BE2C (cell line): Measurements from ENCODE around the gene SLC7A6OS.

ENCODE experiments used
- DNase-seq: peaks from one replicate; pipeline ENCODE4 v3.0.0-alpha.2; 2020
- H3K27me3 ChIP-seq: fragments of 250-450 bp; sonication (Bioruptor Pico); 2 replicates; pipeline ENCODE4 v1.5.1; 2020; ENCODE audit warnings: mild to moderate bottlenecking
- H3K36me3 ChIP-seq: fragments of 250-450 bp; sonication (Bioruptor Pico); 2 replicates; pipeline ENCODE4 v1.5.1; 2020; ENCODE audit warnings: mild to moderate bottlenecking
- H3K4me1 ChIP-seq: fragments of 250-450 bp; sonication (Bioruptor Pico); 2 replicates; pipeline ENCODE4 v1.5.1; 2020
- H3K4me3 ChIP-seq: 2 replicates; pipeline ENCODE4 v1.5.1; 2011; ENCODE audit warnings: low read depth, low read length
- H3K9me3 ChIP-seq: fragments of 250-450 bp; sonication (Bioruptor Pico); 2 replicates; pipeline ENCODE4 v1.5.1; 2020
- CTCF ChIP-seq: IDR thresholded peaks from 2 replicates; pipeline ENCODE4 v1.5.1; 2012; ENCODE audit warnings: mild to moderate bottlenecking, low read depth, low read length

Gene SLC7A6OS

DNA sequence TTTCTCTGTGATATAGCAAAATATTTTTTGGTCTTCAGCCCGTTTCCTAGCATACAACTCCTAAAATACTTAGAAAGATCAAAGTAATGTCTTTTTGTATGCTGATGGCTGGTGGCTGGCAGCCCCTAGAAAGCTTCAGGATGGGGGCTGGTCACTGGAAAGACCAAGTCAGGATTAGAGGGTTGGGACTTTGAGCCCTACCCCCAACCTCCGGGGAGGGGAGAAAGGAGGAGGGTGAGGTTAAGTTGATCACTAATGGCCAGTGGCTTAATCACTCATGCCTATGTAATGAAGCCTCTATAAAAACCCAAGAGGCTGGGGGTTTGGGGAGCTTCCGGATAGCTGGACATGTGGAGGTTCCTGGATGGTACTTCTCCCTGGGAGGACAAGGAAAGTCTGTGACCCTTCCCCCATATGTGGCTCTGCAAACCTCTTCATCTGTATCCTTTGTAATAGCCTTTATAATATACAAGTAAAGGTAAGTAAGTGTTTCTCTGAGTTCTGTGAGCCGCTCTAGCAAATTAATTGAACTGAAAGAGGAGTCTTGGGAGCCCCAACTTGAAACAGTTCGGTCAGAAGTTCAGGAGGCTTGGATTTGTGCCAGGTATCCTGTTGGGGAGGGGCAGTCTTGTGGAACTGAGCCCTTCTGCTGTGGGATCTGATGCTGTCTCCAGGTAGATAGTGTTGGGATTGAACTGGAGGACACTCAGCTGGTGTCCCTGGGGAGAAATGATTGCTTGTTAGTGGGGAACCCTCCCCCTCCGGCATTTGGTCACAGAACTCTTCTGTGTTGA, 42.9 kb downstream of the SLC7A6OS start:
- no peak for TF ChIP-seq CTCF
- Histone ChIP-seq H3K27me3 (no peaks in the 10 kb centered on the region), H3K4me1 (peaks cover 6% of the 10 kb centered on the region; the same call in 1 of the 2 replicates), H3K4me3 (no peak overlapping the region), H3K36me3 (peaks cover 18% of the 10 kb centered on the region), H3K9me3 (no peaks in the 10 kb centered on the region)
- DNase-seq = no peak

DNA sequence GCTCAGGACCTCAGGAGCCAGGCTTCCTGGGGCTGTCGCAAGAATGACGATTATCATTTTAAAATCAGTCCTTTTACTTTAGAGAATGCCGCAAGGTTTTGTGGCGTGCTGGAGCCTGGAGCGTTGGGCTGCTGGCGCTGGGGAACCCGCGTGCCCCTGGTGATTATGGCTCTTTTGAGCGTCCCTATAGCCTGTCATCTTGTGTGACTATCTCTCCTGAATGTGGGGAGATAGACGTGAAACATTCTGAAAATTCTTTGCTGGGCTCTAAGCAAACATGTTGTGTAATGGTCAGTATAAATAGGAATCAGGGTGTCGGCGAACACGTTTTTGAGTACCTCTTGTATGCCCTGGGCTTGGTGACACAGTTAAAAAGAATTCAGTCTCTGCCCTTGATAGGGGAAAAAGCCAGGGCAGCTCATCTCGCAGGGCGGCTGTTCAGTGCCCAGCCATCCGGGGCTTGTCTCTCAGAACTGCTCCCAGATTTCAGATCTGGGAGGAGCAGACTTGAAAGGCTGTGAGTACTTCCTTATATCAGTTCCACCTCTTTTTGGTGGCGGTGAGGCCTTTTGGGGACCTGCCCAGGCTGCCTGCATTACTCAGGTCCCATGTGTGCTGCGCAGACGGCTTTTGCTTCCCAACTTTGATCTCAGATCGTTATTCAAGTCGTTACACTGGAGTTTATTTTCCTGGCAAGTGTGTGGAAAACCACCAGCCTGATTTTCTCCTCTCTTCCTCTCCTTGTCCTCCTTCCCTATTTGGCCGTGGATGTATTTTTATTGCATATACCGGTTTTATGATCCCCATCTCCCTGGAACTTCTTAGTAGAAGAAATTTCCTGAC, 45.4 kb downstream of the SLC7A6OS start:
- Histone ChIP-seq H3K27me3 (no peaks in the 10 kb centered on the region), H3K9me3 (no peaks in the 10 kb centered on the region), H3K4me3 (peak overlapping the region; percentile 93), H3K4me1 (peaks cover 6% of the 10 kb centered on the region; the same call in 1 of the 2 replicates), H3K36me3 (peaks cover 12% of the 10 kb centered on the region; the same call in 1 of the 2 replicates)
- 0 out of 2 replicates have a peak, but pooled peaks have one; percentile 0 for TF ChIP-seq CTCF
- DNase-seq = peak; percentile 36

GRCh38 chr16:68264128-68265077, 46.3 kb downstream of the SLC7A6OS start, which contains the start of gene SLC7A6:
Gene SLC7A6, plus strand, starts transcription at chr16:68264526. Its CDS starts 10,201 bp downstream, at chr16:68274727.
- peak; percentile 63 for TF ChIP-seq CTCF
- H3K27me3 ChIP-seq = no peaks in the 10 kb centered on the region
- peak within 1 kb of the TSS; percentile 93 for H3K4me3 ChIP-seq
- peaks cover 9% of the 10 kb centered on the region; the same call in 1 of the 2 replicates for H3K36me3 ChIP-seq
- peak; percentile 90 for DNase-seq
- peaks cover 6% of the 10 kb centered on the region; the same call in 1 of the 2 replicates for H3K4me1 ChIP-seq
- no peaks in the 10 kb centered on the region for H3K9me3 ChIP-seq

DNA sequence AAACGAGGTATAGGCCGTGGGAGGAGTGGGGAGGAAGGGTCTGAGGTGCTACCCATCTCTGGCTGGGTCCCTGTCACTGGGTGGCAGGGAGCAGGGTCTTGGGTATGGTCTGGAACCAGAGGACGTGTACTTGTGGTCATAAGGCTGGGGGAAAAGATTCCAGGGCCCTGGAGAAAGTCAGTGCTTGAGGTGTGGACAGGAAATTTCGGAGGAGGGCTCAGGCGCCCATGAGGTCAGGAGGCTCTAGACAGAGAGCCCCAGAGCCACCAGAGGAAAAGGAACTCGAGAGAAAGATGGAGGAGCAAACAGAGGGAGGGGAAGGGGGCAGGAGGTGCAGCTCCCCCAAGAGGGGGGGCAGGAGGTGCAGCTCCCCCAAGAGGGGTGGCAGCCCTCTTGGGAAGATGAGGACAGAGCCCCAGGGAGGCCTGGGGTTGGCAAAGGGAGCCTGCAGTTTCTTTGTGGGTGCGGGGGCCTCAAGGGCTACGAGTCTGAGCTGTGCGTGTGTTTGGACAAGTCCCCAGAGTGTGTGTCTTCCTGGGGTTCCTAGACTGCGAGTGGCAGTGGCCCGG, 47.1 kb downstream of the SLC7A6OS start:
- H3K4me3 ChIP-seq = peak overlapping the region; percentile 93
- H3K9me3 ChIP-seq = no peaks in the 10 kb centered on the region
- no peak for DNase-seq
- H3K4me1 ChIP-seq = peaks cover 6% of the 10 kb centered on the region; the same call in 1 of the 2 replicates
- H3K36me3 ChIP-seq = 0 out of 2 replicates have a peak, but pooled peaks cover 5% of the 10 kb centered on the region
- H3K27me3 ChIP-seq = no peaks in the 10 kb centered on the region
- TF ChIP-seq CTCF = no peak

DNA sequence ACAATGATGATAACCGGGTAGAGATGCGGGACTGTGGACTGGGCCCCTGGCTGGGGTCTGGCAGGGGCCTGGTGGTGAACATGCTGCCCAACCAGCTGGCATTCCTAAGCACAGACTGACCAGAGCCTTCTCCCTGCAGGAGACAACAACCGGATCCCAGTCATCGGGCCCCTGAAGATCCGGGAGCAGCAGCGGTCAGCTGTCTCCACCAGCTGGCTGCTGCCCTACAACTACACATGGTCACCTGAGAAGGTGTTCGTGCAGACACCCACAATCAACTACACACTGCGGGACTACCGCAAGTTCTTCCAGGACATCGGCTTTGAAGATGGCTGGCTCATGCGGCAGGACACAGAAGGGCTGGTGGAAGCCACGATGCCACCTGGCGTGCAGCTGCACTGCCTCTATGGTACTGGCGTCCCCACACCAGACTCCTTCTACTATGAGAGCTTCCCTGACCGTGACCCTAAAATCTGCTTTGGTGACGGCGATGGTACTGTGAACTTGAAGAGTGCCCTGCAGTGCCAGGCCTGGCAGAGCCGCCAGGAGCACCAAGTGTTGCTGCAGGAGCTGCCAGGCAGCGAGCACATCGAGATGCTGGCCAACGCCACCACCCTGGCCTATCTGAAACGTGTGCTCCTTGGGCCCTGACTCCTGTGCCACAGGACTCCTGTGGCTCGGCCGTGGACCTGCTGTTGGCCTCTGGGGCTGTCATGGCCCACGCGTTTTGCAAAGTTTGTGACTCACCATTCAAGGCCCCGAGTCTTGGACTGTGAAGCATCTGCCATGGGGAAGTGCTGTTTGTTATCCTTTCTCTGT, 51.5 kb downstream of the SLC7A6OS start:
- no peak overlapping the region for H3K4me3 ChIP-seq
- no peak for DNase-seq
- H3K36me3 ChIP-seq = no peaks in the 10 kb centered on the region
- no peaks in the 10 kb centered on the region for H3K9me3 ChIP-seq
- H3K27me3 ChIP-seq = no peaks in the 10 kb centered on the region
- H3K4me1 ChIP-seq = no peaks in the 10 kb centered on the region
- TF ChIP-seq CTCF = no peak
